ENCODE measurements around the gene MINAR1. TPM values are rescaled to one million over a fixed set of nuclear protein-coding genes. Genes with fewer than 3 reads are reported as not detected.
A peak's percentile ranks its signal among the peaks of the same experiment; 100 is the strongest.

MINAR1 gene
- total RNA-seq, result 0.43 and 1.4 TPM in 2 replicates

DNA sequence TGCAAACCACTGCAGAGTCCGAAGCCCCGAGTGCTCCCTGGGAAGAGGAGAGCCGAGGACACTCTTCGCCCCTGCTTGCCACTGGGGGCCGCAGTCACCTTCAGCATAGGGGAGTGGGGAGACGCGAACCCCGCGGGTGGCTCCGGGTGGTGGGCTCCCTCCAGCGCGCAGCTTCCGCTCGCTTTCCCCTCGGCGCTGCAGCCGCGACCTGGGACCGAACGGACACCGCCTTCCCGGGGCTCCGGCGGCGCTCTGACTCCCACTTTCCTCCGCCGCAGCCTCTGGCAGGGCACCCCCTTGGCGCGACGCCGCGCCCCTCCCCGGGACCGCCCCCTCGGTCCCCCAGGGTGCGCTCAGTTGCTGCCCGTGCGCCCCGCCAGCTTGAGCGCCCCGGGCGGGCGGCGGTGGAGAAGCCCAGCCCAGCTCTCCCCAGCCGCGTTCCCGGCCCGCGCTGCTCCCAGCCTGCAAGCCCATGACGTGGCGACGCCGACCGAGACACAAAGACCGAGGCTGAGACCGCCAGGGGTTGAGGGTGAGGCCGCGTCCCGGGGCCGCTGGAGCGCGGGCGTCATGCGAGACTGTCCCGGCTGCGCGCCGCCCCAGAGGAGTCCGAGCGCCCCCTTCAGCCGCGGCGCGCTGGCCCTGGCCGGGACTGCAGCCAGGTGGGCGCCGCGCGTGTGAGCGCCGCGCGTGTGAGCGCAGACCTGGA lies at the start of gene MINAR1:
Gene MINAR1, plus strand, starts transcription at position 701 of the 709 bp plus-strand sequence. CDS start 23,812 bp downstream, outside the sequence.
- TF ChIP-seq, protein P1, sequence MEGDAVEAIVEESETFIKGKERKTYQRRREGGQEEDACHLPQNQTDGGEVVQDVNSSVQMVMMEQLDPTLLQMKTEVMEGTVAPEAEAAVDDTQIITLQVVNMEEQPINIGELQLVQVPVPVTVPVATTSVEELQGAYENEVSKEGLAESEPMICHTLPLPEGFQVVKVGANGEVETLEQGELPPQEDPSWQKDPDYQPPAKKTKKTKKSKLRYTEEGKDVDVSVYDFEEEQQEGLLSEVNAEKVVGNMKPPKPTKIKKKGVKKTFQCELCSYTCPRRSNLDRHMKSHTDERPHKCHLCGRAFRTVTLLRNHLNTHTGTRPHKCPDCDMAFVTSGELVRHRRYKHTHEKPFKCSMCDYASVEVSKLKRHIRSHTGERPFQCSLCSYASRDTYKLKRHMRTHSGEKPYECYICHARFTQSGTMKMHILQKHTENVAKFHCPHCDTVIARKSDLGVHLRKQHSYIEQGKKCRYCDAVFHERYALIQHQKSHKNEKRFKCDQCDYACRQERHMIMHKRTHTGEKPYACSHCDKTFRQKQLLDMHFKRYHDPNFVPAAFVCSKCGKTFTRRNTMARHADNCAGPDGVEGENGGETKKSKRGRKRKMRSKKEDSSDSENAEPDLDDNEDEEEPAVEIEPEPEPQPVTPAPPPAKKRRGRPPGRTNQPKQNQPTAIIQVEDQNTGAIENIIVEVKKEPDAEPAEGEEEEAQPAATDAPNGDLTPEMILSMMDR (conservative IDR thresholded peaks at IDR 0.05; ENCODE audit: low read depth, low read length), result no peak
- H3K4me3 ChIP-seq (ENCODE audit: low read depth, low read length), result peak within 1 kb of the TSS; percentile 33
- no peak for DNase-seq (ENCODE audit: low read depth)

GRCh38 chr15:79394231-79394630 lies 37.9 kb upstream of the MINAR1 start:
- no peak for DNase-seq (ENCODE audit: low read depth)
- TF ChIP-seq, protein P1 (conservative IDR thresholded peaks at IDR 0.05; ENCODE audit: low read depth, low read length), result no peak

DNA sequence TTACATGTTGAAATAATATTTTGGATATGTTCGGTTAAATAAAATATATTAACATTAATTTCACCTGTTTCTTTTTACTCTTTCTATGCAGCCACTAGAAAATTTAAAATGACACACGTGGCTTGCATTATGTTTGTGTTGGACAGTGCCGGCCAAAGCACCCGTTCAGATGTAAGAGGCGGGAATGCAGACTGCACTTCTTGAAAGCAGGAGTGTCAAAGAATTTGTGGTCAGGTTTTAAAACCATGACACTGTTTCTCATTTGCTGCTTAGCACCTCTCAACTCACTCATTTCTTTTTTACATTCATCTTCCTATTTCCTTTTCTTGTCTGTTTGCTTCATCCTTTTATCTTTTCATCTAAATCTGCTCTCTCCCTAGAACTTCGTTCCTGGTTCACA lies 35.3 kb upstream of the MINAR1 start:
- no peak overlapping the region for H3K4me3 ChIP-seq (ENCODE audit: low read depth, low read length)
- TF ChIP-seq, protein P1 (conservative IDR thresholded peaks at IDR 0.05; ENCODE audit: low read depth, low read length), result no peak
- DNase-seq (ENCODE audit: low read depth), result no peak

More at GRCh38 chr15:79394231-79394630, 37.9 kb upstream of the MINAR1 start:
- no peak overlapping the region for H3K4me3 ChIP-seq (ENCODE audit: low read depth, low read length)

GRCh38 chr15:79397269-79397910 lies 34.7 kb upstream of the MINAR1 start:
- H3K4me3 ChIP-seq (ENCODE audit: low read depth, low read length), result no peak overlapping the region
- TF ChIP-seq, protein P1 (conservative IDR thresholded peaks at IDR 0.05; ENCODE audit: low read depth, low read length), result no peak
- no peak for DNase-seq (ENCODE audit: low read depth)

GRCh38 chr15:79399606-79400005 lies 32.5 kb upstream of the MINAR1 start:
- TF ChIP-seq, protein P1 (conservative IDR thresholded peaks at IDR 0.05; ENCODE audit: low read depth, low read length), result no peak
- no peak for DNase-seq (ENCODE audit: low read depth)
- H3K4me3 ChIP-seq (ENCODE audit: low read depth, low read length), result no peak overlapping the region

- H3K4me3 ChIP-seq (ENCODE audit: low read depth, low read length), result no peak overlapping the region
- DNase-seq (ENCODE audit: low read depth), result no peak
- TF ChIP-seq, protein P1 (conservative IDR thresholded peaks at IDR 0.05; ENCODE audit: low read depth, low read length), result no peak
Observed at GRCh38 chr15:79400650-79401049, 31.5 kb upstream of the MINAR1 start.
